Esophagus squamous epithelium (tissue), 5 donors: Measurements from ENCODE around the gene SECTM1. TPM values are rescaled to one million over a fixed set of nuclear protein-coding genes. Genes with fewer than 3 reads are reported as not detected.

ENCODE experiments used
- DNase-seq: peaks from one replicate; lab custom pipeline; 2025; lab: John Stamatoyannopoulos, UW
- H3K27ac ChIP-seq, 4 donors: fragments of 200-600 bp; sonication (generic); one replicate each; pipeline ENCODE4 v1.5.1; 2016 to 2019; ENCODE audit warnings: mild to moderate bottlenecking in 1 of 4
- H3K27me3 ChIP-seq, 4 donors: fragments of 200-600 bp; sonication (generic); 1 replicate in 3 of 4; 2 replicates in 1 of 4; pipeline versions ENCODE4 v1.5.1 to v1.6.0; 2017 to 2021; ENCODE audit warnings: antibody characterized with exemption in 1 of 4
- H3K36me3 ChIP-seq, 3 donors: fragments of 200-600 bp; sonication (generic); one replicate each; pipeline ENCODE4 v1.5.1; 2016 to 2019
- H3K4me1 ChIP-seq, 3 donors: fragments of 200-600 bp; sonication (generic); one replicate each; pipeline ENCODE4 v1.5.1; 2017 to 2019
- H3K4me3 ChIP-seq, 4 donors: fragments of 200-600 bp; sonication (generic); 1 replicate in 3 of 4; 2 replicates in 1 of 4; pipeline ENCODE4 v1.5.1; 2016 to 2019; ENCODE audit warnings: mild to moderate bottlenecking in 2 of 4, moderate library complexity in 1 of 4
- H3K9me3 ChIP-seq, 3 donors: fragments of 200-600 bp; sonication (generic); one replicate each; pipeline ENCODE4 v1.5.1; 2016 to 2019
- CTCF ChIP-seq, 6 experiments: fragments of 450-650 bp in 4 of 6; fragments of 200-600 bp in 2 of 6; sonication (generic) in 2 of 6; IDR thresholded peaks; one replicate each; pipeline ENCODE4 v1.5.1; 2016 to 2019; ENCODE audit warnings: antibody characterized with exemption in 6 of 6, mild to moderate bottlenecking in 4 of 6, moderate library complexity in 4 of 6
- POLR2A ChIP-seq, 4 donors: fragments of 450-650 bp; IDR thresholded peaks; one replicate each; pipeline ENCODE4 v1.6.1; 2017; ENCODE audit warnings: antibody characterized with exemption in 4 of 4, mild to moderate bottlenecking in 4 of 4, moderate library complexity in 3 of 4
- WGBS, 2 donors: methylation state at CpG; one replicate each; pipeline ENCODE4 v1.1.5; 2018; 5-methylcytosine and 5-hydroxymethylcytosine counted together
- intact Hi-C: fragments of 100-400 bp; cut with DNase I; formaldehyde crosslinking; loops from one replicate; pipeline ENCODE4 v1.15.0; 2022
- total RNA-seq, 4 donors: library from RNA; depleted of rRNA; stranded (reverse); fragments of >200 nt; gene quantifications; one replicate each; pipeline ENCODE4 v1.1.0, GENCODE V29; 2016
- donor health status: DM: yes; HTN: yes; CAD: no.

The SECTM1 gene
- total RNA-seq, 4 donors from 2014 or later = 4.3 to 19.5 (median 6.5) TPM

GRCh38 chr17:82295472-82295814 lies 38.1 kb downstream of the SECTM1 start:
- DNase-seq = no peak
- Histone ChIP-seq H3K27me3 (peaks cover 0 to 16% (median 0%) of the 10 kb centered on the region in 4 donors), H3K4me3 (no peak overlapping the region), H3K36me3 (no peaks in the 10 kb centered on the region), H3K27ac (peak overlapping the region in 3 of 4 donors; percentile 99 to 100 (median 100)), H3K9me3 (no peaks in the 10 kb centered on the region), H3K4me1 (peaks cover 23 to 81% (median 47%) of the 10 kb centered on the region in 3 donors)
- TF ChIP-seq POLR2A (IDR thresholded peaks at IDR 0.05) (no peak), CTCF (IDR thresholded peaks at IDR 0.05) (no peak)
- intact Hi-C loops = no loop called here
- 52 to 60% methylated on average over 3 to 4 of the region's 4 CpGs for WGBS, 2 donors

- Histone ChIP-seq H3K4me3 (peak overlapping the region in 3 of 4 donors; percentile 74 to 99 (median 95)), H3K9me3 (no peaks in the 10 kb centered on the region), H3K36me3 (no peaks in the 10 kb centered on the region), H3K27me3 (peaks cover 0 to 16% (median 0%) of the 10 kb centered on the region in 4 donors), H3K27ac (peak overlapping the region; percentile 90 to 100 (median 100)), H3K4me1 (peaks cover 23 to 73% (median 43%) of the 10 kb centered on the region in 3 donors)
- intact Hi-C loops = no loop called here
- TF ChIP-seq CTCF (IDR thresholded peaks at IDR 0.05) = no peak
- TF ChIP-seq POLR2A (IDR thresholded peaks at IDR 0.05) = no peak
- no peak for DNase-seq
- WGBS, 2 donors = 59 to 71% methylated on average over 15 of the region's 15 CpGs
These were observed 39.3 kb downstream of the SECTM1 start for GRCh38 chr17:82294064-82294773.

- intact Hi-C loops = no loop called here
- Histone ChIP-seq H3K27me3 (peaks cover 0 to 16% (median 0%) of the 10 kb centered on the region in 4 donors), H3K4me1 (peaks cover 21 to 73% (median 40%) of the 10 kb centered on the region in 3 donors), H3K9me3 (no peaks in the 10 kb centered on the region), H3K36me3 (no peaks in the 10 kb centered on the region), H3K4me3 (peak overlapping the region; percentile 63 to 99 (median 84)), H3K27ac (peak overlapping the region; percentile 90 to 100 (median 100))
- peak in 3 of 4 donors; percentile 94 to 99 (median 98) for TF ChIP-seq POLR2A (IDR thresholded peaks at IDR 0.05)
- no peak for TF ChIP-seq CTCF (IDR thresholded peaks at IDR 0.05)
- 15% methylated on average over 14 of the region's 86 CpGs for WGBS, 2 donors
- DNase-seq = peak; percentile 81
These were observed 41.1 kb downstream of the SECTM1 start for GRCh38 chr17:82292251-82293154.

GRCh38 chr17:82291582-82292250 lies 41.9 kb downstream of the SECTM1 start:
- Histone ChIP-seq H3K9me3 (no peaks in the 10 kb centered on the region), H3K27ac (peak overlapping the region; percentile 90 to 100 (median 100)), H3K4me3 (peak overlapping the region; percentile 63 to 99 (median 84)), H3K36me3 (no peaks in the 10 kb centered on the region), H3K4me1 (peaks cover 15 to 73% (median 34%) of the 10 kb centered on the region in 3 donors), H3K27me3 (peaks cover 0 to 14% (median 0%) of the 10 kb centered on the region in 4 donors)
- no peak for DNase-seq
- 80 to 88% methylated on average over 19 of the region's 19 CpGs for WGBS, 2 donors
- no peak for TF ChIP-seq POLR2A (IDR thresholded peaks at IDR 0.05)
- intact Hi-C loops = no loop called here
